Stimulated activated CD8-positive, alpha-beta memory T cell treated with anti-CD3 and anti-CD28 coated beads, Interleukin-4, amount 100 ng/mL, for 4 hours (primary cell): Measurements from ENCODE around the gene RAB13.

Experiments
- DNase-seq, 2 donors: peaks; one replicate each; pipeline ENCODE4 v3.0.0-alpha.2; 2020; ENCODE audit warnings: low read depth in 2 of 2, low spot score in 1 of 2

RAB13 gene

DNA sequence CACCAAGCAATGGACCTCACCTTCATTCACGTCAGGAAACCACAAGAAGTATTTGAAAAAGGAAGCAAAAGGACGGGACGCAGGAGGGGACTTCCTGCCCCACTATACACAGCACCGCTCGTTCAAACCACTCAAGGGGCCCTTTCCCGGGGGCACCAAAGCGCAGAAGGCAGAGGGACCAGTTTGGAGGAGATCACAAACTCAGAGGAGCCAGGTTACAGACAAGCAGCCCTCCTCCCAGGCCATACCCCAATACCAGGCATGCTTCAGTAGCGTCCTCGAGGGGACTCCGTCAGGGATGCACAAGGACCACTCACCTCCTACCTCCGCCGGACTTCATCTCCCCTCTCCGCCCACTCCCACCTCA lies 28.4 kb downstream of the RAB13 start:
- peak in 1 of 2 donors; percentile 21 for DNase-seq

DNA sequence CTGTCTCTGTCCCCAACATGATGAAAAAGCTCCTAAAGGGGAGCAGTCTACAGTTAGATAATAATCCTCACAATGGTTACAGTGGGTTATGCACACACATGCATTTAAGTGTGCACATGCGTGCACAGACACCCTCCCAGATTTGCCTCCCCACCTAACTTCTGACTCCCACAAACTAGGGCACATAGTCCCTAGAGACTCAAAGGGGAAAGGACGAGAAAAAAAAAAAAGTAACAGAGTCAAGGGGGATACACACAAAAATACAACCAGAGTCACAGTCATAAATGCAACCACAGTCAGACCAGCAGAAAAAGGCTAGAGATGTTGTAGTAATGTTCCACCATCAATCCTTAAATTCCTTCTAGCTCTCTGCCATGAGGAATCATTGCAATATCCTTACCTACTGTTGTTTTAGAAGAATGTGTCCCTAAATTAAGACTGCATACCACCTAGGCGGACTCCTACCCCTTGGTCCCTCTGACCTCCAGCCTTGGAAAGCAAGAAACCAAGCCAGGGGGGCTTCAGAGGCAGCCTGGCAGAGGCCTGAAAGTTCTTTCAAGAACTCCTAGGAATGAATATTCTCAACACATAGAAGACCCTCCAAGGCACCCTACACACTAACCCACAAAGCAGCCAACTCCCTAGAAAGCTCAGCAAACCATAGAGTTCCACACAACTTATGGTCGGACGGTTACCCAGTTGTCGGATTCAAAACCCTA lies 29.0 kb downstream of the RAB13 start:
- no peak for DNase-seq

GRCh38 chr1:153954826-153955225 lies 31.3 kb downstream of the RAB13 start:
- DNase-seq: no peak

DNA sequence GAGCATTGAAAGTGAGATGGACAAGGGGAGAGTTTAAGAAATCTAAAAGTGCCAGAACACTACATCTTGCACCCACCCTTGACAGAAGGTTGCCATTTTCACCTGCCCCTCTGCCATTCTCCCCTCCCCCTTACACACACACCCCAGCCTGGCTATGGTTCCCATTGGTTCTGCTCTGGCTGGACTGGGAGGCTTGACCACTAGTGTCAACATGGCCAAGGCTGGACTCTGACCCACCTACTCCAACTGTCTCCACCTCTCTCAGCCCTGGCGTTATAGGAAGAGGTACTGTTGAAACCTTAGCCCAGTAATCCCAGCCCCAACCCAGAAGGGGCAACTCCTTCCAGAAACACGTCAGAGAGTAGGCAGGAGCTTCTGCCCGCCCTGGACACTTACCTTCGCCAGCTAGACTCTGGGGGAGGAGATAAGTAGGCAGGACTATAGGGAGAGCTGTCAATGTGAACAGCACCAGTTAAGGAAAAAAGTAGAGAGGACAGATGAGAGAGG lies 32.2 kb downstream of the RAB13 start:
- no peak for DNase-seq

DNA sequence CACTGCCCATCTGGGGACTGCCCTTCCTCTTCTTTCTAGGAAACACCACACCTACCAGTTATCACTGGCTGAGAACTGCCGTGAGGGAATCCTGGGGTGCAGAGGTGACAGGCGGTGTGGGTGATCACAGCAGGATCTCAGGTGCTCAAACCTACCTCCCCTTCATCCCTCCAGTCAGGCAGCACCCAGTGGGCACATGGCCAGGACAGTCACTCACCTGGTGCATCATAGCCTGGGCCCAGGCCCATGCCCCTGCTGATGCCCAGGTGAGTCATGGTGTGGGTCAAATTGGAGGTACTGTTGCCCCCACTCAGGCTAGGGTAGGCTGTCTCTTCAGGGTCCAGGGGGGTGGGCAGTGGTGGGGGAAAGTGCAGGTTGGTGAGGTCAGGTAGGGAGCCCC lies 34.3 kb downstream of the RAB13 start:
- no peak for DNase-seq

DNA sequence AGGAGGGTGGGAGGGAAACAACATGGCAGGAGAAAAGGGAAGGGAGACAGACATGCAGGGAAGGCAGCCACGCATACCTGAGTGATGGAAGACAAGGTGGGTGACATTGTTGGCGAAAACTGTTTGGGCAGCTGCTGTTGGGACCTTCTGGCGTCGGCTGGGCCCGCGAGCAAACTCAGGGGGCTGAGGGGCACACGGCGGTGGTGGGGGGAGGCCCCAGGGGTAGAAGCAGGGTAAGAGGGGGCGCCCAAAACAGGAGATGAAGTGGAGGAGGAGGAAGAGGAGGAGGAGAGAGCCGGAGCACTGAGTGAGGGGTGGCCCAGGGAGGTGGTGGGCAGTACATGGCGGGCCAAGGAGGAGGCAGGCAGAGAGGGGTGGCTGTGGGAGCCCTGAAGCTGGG lies 35.0 kb downstream of the RAB13 start:
- DNase-seq: no peak

GRCh38 chr1:153946622-153947241 lies 39.4 kb downstream of the RAB13 start, which contains the start of gene DENND4B:
DENND4B (minus strand) TSS chr1:153946718; CDS start chr1:153944374, 2,344 bp downstream.
- DNase-seq: peak; percentile 26 to 64

GRCh38 chr1:153945795-153946621 lies 40.1 kb downstream of the RAB13 start:
- DNase-seq: peak; percentile 33 to 50

GRCh38 chr1:153945131-153945794 lies 40.9 kb downstream of the RAB13 start:
- DNase-seq: peak; percentile 59 to 65

DNA sequence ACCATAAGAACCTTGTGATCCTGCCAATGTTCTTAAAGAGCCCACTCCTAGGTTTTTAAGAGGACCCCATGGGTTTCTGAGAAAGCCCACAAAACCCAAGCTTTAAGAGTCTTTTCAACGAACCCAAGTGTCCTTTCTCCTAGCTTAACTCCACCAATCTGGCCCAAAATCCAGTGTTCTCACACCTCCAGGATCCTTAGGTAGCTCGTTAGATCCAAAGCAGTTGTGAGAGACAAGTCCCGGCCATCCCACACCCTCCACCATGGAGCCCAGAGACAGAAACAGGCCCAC lies 41.4 kb downstream of the RAB13 start:
- no peak for DNase-seq

GRCh38 chr1:153944005-153944826 lies 41.9 kb downstream of the RAB13 start:
- DNase-seq: no peak

- no peak for DNase-seq
Measured at GRCh38 chr1:153942766-153943549, 43.2 kb downstream of the RAB13 start.

DNA sequence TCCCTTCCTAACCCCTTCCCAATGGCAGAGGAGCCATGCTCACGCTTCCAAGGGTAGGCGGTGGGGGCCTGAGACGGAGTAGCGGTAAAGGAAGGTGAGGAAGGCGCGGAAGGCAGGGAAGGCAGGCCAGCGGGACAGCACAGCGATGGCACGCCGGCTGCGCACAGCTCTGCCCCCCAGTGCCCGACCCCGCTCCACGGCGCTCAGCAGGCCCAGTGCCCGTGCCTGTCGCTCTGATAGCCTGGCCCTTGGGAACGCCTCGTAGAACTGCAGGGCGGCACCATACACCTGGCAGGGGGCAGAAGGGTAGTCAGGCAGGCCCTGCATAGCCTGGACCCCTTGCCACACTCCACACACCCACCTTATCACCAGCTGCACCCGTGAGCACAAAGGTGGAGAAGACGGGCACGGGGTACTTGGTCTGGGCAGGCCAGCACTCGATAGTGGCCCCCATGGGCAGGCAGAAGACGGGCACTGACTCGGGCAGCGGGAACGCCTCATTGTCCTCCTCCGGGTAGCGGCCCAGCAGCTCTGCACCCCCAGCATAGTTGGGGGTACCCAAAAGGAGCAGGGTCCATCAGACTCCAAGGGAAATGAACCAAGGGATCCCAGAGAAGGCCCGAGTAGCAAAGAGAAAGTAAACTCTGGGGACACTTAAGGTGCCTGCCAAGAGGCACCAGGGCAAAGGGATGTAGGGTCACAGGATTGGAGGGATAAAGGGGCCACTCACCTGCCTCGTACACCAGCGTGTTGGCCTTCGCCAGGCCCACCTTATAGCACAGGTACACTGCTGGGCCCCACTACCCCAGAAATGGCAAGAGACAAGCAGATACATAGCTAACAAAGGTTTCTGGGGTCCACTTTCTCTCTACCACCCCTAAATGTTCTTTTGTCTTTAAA lies 44.1 kb downstream of the RAB13 start:
- DNase-seq: no peak

DNA sequence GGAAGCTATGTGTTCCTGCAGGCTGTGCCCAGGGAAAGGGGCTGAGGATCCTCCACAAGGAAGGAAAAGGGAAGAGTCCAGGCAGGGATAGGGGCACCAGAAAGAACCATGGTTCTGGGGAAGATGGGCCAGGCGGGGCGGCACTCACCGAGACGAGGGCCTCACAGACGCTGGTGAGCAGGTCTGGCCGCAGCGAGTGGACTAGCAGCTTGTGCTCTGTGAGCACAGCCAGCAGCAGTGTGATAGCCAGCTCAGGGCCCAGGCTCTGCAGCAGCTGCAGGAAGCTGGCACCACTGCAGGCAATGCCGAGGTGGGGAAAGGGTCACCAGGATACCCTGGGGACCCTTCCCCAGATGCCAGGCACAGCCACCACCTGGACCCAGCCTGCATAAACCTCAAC lies 45.4 kb downstream of the RAB13 start:
- DNase-seq: no peak

DNA sequence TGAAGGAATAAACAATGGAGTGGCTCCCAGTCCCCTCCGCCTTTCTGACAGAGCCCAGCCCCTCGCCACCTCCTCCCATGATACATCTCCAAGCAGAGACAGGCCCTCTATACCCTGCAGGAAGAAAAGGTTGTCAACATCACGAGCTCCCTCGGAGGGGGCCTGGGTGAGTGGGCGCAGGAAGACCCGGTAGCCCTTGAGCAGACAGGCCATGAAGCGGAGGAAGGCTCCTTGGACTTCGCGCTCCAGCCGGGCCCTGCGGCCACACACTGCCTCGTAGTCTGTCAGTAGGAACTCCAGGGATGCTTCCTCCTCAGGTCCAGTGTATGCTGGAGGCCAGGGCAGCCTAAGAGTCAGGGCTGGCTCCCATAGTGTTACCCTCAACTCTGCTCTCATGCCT lies 46.7 kb downstream of the RAB13 start:
- no peak for DNase-seq

DNA sequence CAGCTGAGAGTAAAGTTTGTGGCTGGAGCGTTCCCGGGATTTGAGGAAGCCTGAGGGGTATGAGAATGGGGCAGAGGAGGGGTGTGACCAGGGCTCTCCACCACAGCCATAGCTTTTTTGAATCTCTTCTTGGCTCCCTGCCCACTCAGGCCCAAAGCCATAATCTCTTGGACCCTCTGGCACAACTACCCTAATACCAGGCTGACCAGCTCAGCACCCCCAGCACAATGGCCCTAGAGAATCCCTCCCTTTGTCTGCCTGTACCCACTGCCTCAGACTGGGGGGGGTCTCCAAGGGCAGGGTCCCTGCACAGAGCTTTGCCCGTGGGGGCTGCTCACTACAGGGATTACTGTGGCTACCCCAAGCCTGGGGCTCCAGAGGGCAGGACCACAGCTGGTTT lies 47.1 kb downstream of the RAB13 start:
- DNase-seq: no peak

- DNase-seq: no peak
Measured at GRCh38 chr1:153937331-153937730, 48.8 kb downstream of the RAB13 start.

DNA sequence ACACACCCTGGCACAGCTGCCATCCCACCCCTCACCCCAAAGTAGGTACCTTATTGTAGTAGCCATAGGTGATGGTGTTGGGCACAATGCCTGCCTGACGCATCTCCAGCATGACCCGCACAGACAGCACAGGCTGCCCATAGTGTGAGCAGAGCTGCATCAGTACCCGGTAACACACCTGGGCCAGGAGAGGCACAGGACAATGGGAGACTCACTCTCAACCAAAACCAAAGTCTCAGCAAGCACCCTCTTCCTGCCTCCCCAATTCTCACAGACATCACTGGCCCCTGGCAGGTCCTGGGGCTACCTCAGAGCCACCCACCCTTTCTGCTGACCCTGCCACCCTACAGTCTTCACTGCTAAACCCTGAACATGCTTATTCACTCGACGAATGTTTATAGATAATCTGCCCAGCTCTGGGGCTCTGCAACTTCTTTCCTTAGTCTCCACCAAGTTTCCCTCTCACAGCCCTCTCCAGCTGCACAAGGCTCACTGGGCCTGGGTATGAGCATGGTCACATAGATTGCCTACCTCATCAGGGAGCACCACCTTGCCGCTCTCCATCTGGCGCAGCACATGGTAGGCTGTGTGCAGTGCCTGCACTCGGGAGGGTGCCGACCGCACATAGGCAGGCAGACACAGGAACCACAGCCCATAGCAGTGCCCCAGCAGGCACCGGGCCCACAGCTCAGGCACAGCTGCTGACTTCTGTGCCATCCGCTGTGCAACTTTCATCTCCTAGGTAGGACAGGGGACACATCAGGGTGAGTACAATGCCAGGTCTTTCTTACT lies 49.9 kb downstream of the RAB13 start:
- DNase-seq: no peak
